PC-3 (cell line): ENCODE results near the gene TMEM69. TPM values are rescaled to one million over a fixed set of nuclear protein-coding genes. Genes with fewer than 3 reads are reported as not detected.

ENCODE experiments used
- ATAC-seq: fragments of 200-7000 bp; cut with Tn5 transposase; 2 replicates; pipeline ENCODE4 v1.9.1; 2020; ENCODE audit warnings: mild to moderate bottlenecking, moderate library complexity
- BruUV-seq: library from RNA; stranded (reverse); fragments of 400-500 nt; replicated peaks from 2 replicates; lab custom pipeline; 2021; lab: Mats Ljungman, UMichigan
- CTCF ChIA-PET: fragments of 300-600 bp; sonication (Branson Sonifier 250); formaldehyde crosslinking; loops from one replicate; lab custom pipeline; 2022; ENCODE audit warnings: antibody characterized with exemption; lab: Charles Lee
- POLR2A ChIA-PET: fragments of 300-600 bp; sonication (Branson Sonifier 250); formaldehyde crosslinking; loops from one replicate; lab custom pipeline; 2022; ENCODE audit warnings: antibody characterized with exemption; ENCODE audit not compliant: unreplicated experiment; lab: Charles Lee
- DNase-seq: peaks from one replicate; pipeline ENCODE4 v3.0.0-alpha.2; 2015
- H2AFZ ChIP-seq: fragments of 300-600 bp; sonication (generic); 2 replicates; pipeline ENCODE4 v1.6.0; 2016; ENCODE audit warnings: antibody characterized with exemption, low read length
- H3F3A ChIP-seq: fragments of 300-600 bp; sonication (generic); one replicate; pipeline ENCODE4 v1.6.0; 2017; ENCODE audit warnings: antibody characterized with exemption, low read length, control low read depth, mild to moderate bottlenecking; ENCODE audit not compliant: unreplicated experiment
- H3K27ac ChIP-seq: fragments of 300-600 bp; sonication (generic); 2 replicates; pipeline ENCODE4 v1.5.1; 2016; ENCODE audit warnings: mild to moderate bottlenecking, low read length
- H3K27me3 ChIP-seq: fragments of 300-600 bp; sonication (generic); 2 replicates; pipeline ENCODE4 v1.6.1; 2016; ENCODE audit warnings: low read length, mixed read lengths
- H3K36me3 ChIP-seq: fragments of 300-600 bp; sonication (generic); 2 replicates; pipeline ENCODE4 v1.6.1; 2016; ENCODE audit warnings: low read depth, mixed run types, low read length, mixed read lengths
- H3K4me1 ChIP-seq: fragments of 300-600 bp; sonication (generic); 2 replicates; pipeline ENCODE4 v1.5.1; 2016; ENCODE audit warnings: low read length; ENCODE audit not compliant: insufficient read depth
- H3K4me2 ChIP-seq: fragments of 300-600 bp; sonication (generic); 2 replicates; pipeline ENCODE4 v1.6.0; 2016; ENCODE audit warnings: low read length
- H3K4me3 ChIP-seq: fragments of 300-600 bp; sonication (generic); 2 replicates; pipeline ENCODE4 v1.5.1; 2016; ENCODE audit warnings: mild to moderate bottlenecking, low read length, mixed read lengths
- H3K79me2 ChIP-seq: fragments of 300-600 bp; sonication (generic); 2 replicates; pipeline ENCODE4 v1.6.1; 2017; ENCODE audit warnings: low read length, mixed read lengths
- H3K9ac ChIP-seq: fragments of 300-600 bp; sonication (generic); 2 replicates; pipeline ENCODE4 v1.6.0; 2016; ENCODE audit warnings: mild to moderate bottlenecking, low read length
- H3K9me2 ChIP-seq: fragments of 300-600 bp; sonication (generic); replicated peaks from 2 replicates; pipeline ENCODE4 v1.6.1; 2016; ENCODE audit warnings: mixed run types, low read length, mixed read lengths
- H3K9me3 ChIP-seq: fragments of 300-600 bp; sonication (generic); 2 replicates; pipeline ENCODE4 v1.6.1; 2016; ENCODE audit warnings: low read length, mixed read lengths
- H4K20me1 ChIP-seq: fragments of 300-600 bp; sonication (generic); 2 replicates; pipeline ENCODE4 v1.6.1; 2016; ENCODE audit warnings: low read length, mixed read lengths
- EZH2 ChIP-seq: fragments of 300-600 bp; sonication (generic); IDR thresholded peaks from one replicate; pipeline ENCODE4 v1.6.1; 2017; ENCODE audit warnings: antibody characterized with exemption, mild to moderate bottlenecking, low read length; ENCODE audit not compliant: unreplicated experiment
- EZH2phosphoT487 ChIP-seq: fragments of 300-600 bp; sonication (generic); IDR thresholded peaks from 2 replicates; pipeline ENCODE4 v1.6.1; 2018; ENCODE audit warnings: mild to moderate bottlenecking, antibody characterized with exemption, low read length, borderline replicate concordance
- intact Hi-C: fragments of 100-400 bp; cut with micrococcal nuclease; formaldehyde crosslinking; loops from 2 replicates; pipeline ENCODE4 v1.9.0; 2023
- total RNA-seq: library from RNA; depleted of rRNA; stranded (reverse); fragments of >200 nt; gene quantifications from 2 replicates; pipeline ENCODE4 v1.2.3, GENCODE V29; 2014
- TF ChIP-seq, protein P1 (sequence below): fragments of 300-600 bp; sonication (generic); conservative IDR thresholded peaks from 2 replicates; pipeline ENCODE4 v1.5.1; 2017; ENCODE audit warnings: antibody characterized with exemption, low read depth, mild to moderate bottlenecking, low read length

The TMEM69 gene
- total RNA-seq, 1 experiment from 2014 or later: 26.6 TPM

DNA sequence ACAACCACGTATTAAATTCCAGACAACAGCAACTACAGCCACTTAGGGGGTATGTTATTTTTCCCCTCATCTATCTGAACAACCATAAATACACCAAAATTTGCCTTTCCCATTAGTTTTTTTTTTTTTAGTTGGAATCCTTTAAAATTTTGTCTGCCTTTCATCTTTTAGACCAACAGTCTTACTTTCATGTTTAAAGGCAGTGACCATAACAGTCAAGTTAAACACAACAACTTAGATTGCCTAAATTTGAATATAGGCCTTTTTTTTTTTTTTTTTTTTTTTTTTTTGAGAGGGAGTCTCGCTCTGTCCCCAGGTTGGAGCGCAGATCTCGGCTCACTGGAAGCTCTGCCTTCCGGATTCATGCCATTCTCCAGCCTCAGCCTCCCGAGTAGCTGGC, 5.0 kb upstream of the TMEM69 start:
- peaks cover 44% of the 10 kb centered on the region for H3K4me1 ChIP-seq
- H3K9me2 ChIP-seq: no peaks in the 10 kb centered on the region
- CTCF ChIA-PET: no interaction called here
- H3K9ac ChIP-seq: no peak overlapping the region
- peak overlapping the region; percentile 4; the same call in 1 of the 2 replicates for H3K4me2 ChIP-seq
- BruUV-seq: no TSS peak
- no peak overlapping the region for H2AFZ ChIP-seq
- H3K4me3 ChIP-seq: no peak overlapping the region
- ATAC-seq (no peak), DNase-seq (no peak)
- H3K27ac ChIP-seq: no peak overlapping the region
- no peak for TF ChIP-seq EZH2phosphoT487
- TF ChIP-seq, protein P1, sequence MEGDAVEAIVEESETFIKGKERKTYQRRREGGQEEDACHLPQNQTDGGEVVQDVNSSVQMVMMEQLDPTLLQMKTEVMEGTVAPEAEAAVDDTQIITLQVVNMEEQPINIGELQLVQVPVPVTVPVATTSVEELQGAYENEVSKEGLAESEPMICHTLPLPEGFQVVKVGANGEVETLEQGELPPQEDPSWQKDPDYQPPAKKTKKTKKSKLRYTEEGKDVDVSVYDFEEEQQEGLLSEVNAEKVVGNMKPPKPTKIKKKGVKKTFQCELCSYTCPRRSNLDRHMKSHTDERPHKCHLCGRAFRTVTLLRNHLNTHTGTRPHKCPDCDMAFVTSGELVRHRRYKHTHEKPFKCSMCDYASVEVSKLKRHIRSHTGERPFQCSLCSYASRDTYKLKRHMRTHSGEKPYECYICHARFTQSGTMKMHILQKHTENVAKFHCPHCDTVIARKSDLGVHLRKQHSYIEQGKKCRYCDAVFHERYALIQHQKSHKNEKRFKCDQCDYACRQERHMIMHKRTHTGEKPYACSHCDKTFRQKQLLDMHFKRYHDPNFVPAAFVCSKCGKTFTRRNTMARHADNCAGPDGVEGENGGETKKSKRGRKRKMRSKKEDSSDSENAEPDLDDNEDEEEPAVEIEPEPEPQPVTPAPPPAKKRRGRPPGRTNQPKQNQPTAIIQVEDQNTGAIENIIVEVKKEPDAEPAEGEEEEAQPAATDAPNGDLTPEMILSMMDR: no peak
- no peak for TF ChIP-seq EZH2
- POLR2A ChIA-PET: no interaction called here
- peaks cover 84% of the 10 kb centered on the region for H3K79me2 ChIP-seq
- no peaks in the 10 kb centered on the region; the same call in 1 of the 2 replicates for H3K36me3 ChIP-seq
- H4K20me1 ChIP-seq: peaks cover 50% of the 10 kb centered on the region
- H3K9me3 ChIP-seq: no peaks in the 10 kb centered on the region
- no peaks in the 10 kb centered on the region for H3F3A ChIP-seq
- no peaks in the 10 kb centered on the region for H3K27me3 ChIP-seq
- intact Hi-C loops: no loop called here

DNA sequence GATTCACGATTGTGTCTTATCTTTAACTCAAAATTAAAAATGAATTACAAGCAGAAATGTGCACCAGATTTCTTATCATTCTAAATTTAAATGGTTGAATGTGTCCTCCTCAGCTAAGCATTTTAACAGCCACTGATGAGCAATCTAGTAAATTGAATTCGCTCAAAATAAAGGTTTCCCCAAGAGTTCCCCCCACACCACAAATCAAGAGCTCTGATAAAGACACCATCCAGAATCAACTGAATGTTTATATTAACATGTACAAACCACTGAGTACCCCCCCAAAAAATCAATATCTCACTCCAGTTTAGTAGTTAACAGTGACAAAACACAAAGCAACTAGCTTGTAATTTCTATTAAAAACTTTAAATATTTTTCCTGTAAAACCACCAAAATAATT, 3.6 kb upstream of the TMEM69 start:
- ChIA-PET CTCF (no interaction called here), POLR2A (interaction anchor here (0.7 kb wide), 1 partner anchor 41 kb away, joined by 6 read pairs; no protein-coding TSS in a partner anchor)
- DNase-seq: no peak
- Histone ChIP-seq H3K9ac (peak overlapping the region; percentile 99), H3K27me3 (no peaks in the 10 kb centered on the region), H4K20me1 (peaks cover 35% of the 10 kb centered on the region), H3K36me3 (no peaks in the 10 kb centered on the region), H3K4me1 (peaks cover 37% of the 10 kb centered on the region), H3K79me2 (peaks cover 84% of the 10 kb centered on the region), H3K4me3 (peak overlapping the region; percentile 99), H3K27ac (no peak overlapping the region), H3K9me3 (no peaks in the 10 kb centered on the region), H3K4me2 (peak overlapping the region; percentile 99), H3F3A (no peaks in the 10 kb centered on the region), H3K9me2 (no peaks in the 10 kb centered on the region), H2AFZ (no peak overlapping the region)
- intact Hi-C loops: no loop called here
- no TSS peak for BruUV-seq
- no peak for ATAC-seq
- no peak for TF ChIP-seq EZH2
- TF ChIP-seq EZH2phosphoT487: no peak
- TF ChIP-seq, protein P1: no peak

DNA sequence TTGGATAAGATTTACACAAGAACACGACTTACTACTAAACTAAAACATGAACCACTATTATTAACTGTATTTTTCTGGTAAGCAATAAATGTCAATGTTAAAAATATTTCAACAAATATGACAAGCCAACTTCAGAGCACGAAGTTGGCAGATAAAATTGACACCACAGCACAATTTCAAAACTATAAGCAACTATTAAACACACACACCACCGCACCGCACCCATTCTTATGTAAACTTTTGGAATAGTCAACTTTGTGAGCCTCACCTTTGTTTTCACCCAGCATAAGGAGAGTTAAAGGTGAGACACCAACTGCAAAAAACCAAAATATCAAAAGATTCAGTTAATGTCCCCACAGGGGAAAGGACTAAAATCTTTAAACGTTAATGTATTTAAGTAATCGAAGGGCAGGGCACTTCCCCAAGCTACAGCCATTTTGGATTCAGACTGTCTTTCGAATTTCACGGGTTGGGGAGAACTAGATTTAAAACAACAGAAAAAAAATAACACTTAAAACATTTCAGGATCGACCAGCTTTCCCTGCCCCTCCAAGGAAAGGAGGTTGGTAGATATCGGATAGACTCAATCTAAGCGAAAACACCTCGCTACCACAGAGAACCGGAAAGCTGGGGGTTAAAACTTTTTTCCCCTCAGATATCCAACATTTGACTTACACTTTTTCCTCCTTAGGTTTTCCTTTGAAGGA, 2.5 kb upstream of the TMEM69 start:
- Histone ChIP-seq H3K4me2 (peak overlapping the region; percentile 99), H3K4me3 (peak overlapping the region; percentile 99), H3K4me1 (peaks cover 30% of the 10 kb centered on the region), H3K9ac (peak overlapping the region; percentile 99), H4K20me1 (peaks cover 29% of the 10 kb centered on the region), H3K9me3 (no peaks in the 10 kb centered on the region), H3F3A (no peaks in the 10 kb centered on the region), H3K36me3 (peaks cover 4% of the 10 kb centered on the region; the same call in 1 of the 2 replicates), H2AFZ (peak overlapping the region; percentile 83), H3K27ac (peak overlapping the region; percentile 98), H3K79me2 (peaks cover 84% of the 10 kb centered on the region), H3K9me2 (no peaks in the 10 kb centered on the region), H3K27me3 (no peaks in the 10 kb centered on the region)
- intact Hi-C loops: loop anchor here (2.0 to 5.0 kb wide), 3 partner anchors 43 to 197 kb away; partner anchors contain the start of gene NASP
- ATAC-seq: no peak
- TF ChIP-seq, protein P1: no peak
- no peak for TF ChIP-seq EZH2phosphoT487
- TF ChIP-seq EZH2: no peak
- POLR2A ChIA-PET: interaction anchor here (0.6 kb wide), 1 partner anchor 117 kb away, joined by 4 read pairs; no protein-coding TSS in a partner anchor
- DNase-seq: peak; percentile 15
- no TSS peak for BruUV-seq
- CTCF ChIA-PET: no interaction called here
